Activated CD8-positive, alpha-beta memory T cell treated with anti-CD3 and anti-CD28 coated beads for 48 hours (primary cell): ENCODE data around the gene ARL6IP4.

Experiments
- DNase-seq, 3 experiments: peaks; one replicate each; pipeline ENCODE4 v3.0.0-alpha.2; 2020; ENCODE audit warnings: low read depth in 2 of 3, low spot score in 2 of 3

The ARL6IP4 gene

DNA sequence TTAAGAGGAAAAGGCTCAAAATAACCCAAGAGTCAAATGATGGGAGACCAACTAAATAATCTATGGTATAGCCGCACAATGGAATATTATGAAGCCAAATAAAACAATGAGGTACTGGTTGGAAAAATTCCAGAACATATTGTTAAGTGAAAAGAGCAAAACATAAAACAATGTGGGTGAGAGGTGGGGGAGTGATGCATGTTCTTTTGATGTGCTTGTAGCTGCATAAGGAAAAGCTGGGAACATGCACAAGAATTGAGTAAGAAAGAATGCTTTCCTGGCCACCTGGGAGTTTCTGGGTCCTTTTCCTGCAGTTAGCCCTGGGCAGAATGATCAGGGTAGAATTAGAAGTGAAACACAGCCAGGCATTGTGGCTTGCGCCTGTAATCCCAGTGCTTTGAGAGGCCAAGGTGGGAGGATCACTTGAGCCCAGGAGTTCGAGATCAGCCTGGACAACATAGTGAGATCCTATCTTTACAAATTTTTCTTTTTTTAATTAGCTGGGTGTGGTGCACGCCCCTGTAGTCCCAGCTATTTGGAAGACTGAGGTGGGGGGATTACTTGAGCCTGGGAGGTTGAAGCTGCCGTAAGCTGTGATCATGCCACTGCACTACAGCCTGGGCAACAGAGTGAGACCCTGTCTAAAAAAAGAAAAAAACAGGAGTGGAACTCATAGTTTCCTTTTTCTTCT is 22.1 kb upstream of the ARL6IP4 start:
- no peak for DNase-seq

DNA sequence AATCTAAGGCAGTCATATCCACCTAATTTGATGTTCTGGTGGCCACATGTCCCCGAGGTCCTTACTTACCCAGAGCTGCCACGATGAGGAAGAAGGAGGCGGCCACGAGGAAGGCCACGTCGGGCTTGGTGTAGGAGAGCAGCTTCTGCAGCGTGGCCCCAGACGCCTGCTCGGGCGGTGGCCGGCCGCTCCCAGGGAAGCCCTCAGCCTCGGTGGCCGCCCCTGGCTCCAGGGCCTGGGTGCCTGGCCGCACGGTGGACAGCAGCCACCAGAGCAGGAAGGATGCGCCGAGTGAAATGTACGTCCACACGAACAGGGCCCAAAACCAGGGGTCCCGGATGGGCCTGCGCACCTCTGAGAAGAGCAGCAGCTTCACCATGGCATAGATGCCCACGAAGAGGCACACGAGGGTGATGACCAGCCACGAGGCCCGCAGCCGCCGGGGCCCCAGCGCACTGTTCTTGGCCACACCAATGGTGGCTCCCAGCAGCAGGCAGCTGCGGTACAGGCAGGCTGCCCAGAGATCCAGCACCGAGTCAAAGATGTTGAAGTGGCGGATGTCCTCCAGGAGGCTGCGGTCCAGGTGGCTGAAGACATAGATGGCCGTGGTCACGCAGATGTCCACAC is 20.8 kb upstream of the ARL6IP4 start:
- DNase-seq, result no peak

DNA sequence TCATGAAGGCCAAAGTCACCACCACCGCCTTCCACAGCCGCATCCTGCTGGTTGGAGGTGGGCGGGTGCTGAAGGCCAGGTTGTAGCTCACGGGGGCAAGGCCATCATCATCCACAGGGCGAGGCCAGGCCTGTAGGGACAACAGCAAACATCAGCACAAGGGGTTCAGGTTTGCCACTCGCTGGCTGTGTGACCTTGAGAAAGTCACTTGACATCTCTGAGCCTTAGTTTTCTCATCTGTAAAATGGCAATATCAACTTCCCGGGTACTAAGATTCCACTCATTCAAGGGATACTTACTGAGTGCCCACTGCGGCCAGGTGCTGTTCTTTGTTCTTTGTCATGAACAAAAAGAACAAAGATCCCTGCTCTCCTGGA is 20.3 kb upstream of the ARL6IP4 start:
- DNase-seq, result no peak

DNA sequence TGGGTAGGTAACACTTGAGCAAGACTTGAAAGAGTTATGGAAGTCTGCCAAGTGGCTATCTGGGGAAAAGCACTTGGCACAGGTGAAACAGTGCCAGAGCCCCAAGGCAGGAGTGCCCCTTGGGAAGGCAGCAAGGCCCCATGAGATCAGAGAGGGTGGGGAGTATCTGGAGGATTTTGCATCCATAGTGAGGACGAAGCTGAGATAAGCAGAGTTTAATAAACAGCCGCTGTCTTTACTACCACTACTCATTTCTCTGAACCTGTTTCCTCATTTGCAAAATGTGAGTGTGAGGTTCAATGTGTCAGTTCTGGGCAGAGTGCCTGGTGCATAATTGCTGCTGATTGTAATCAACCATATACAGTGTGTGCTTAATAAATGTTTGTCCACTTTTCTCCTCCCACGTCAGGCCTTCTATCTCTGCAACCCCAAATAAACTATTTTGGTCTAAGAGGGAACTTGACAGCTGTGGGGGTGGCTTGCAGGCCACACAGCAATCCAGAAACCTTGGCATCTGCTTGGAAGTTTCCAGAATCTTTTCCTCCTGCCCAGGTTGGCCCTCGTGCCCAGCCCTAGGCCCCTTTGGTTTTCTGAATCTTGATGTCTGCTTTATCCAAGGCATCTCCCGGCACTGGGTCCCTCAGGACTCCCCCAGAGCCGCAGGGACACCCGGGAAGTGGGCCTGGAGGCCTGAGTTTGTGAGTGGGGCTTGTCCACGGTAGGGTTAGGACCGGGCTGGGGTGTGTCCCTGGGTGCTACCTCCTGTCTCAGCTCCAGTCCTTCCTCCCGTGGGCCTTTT is 18.8 kb upstream of the ARL6IP4 start:
- DNase-seq, result no peak

DNA sequence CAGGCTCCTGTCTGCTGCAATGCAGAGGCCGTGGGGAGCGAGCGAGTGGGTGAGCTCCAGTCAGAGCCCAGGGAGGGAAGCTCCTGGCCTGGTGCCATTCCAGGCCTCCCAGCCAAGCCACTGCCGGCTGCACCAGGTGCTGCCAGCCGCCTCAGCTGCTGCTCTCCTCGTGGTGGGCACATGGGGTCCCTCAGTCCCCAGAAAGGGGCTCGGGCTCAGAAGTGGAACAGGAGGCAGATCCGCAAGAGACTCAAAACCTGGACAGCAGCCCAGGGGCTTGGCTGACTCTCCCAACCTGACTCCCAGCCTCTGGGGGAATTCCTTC is 16.6 kb upstream of the ARL6IP4 start:
- DNase-seq, result no peak

- no peak for DNase-seq
These were observed 15.8 kb upstream of the ARL6IP4 start for GRCh38 chr12:122964439-122965257.

GRCh38 chr12:122965321-122965751 is 15.1 kb upstream of the ARL6IP4 start:
- DNase-seq, result no peak

GRCh38 chr12:122965851-122966742 is 14.4 kb upstream of the ARL6IP4 start, which contains the start of gene ABCB9:
ABCB9 (minus strand) TSS chr12:122966463; CDS start chr12:122960235, 6,228 bp downstream.
- peak; percentile 85 to 92 (median 91) for DNase-seq

DNA sequence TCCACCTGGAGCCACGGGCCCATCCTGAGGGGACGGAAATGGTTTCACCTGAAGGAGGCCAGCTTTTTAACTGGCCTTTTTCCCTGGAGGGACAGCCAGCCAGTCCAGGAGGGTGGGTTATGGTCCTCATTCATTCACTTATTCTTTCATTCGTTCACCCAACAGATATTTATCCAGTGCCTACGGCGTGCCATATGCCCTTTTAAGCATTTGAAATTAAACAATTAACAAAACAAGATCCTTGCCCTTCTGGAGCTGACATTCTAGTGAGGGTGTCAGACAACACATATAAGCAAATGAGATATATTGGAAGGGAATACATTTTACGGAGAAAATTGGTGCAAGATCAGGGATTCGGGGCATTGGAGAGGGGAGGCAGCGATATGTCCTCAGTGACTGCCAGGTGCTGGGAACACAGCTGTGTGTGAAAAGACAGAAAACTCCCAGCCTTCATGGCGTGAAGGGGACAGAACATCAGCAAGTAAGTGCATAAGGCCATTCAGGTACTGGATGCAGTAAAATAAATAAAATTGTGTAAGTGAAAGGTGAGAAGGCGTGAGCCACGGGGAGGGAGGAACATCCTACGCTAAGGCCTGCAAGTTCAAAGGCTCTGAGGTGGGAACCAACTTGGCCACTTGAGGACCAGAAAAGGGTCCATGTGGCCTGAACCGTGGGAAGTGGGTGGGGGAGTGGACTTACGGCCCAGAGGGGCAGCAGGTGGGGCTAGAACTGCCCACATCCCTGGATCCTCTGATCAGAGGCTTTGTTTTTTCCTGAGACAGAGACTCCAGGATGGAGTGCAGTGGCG is 13.5 kb upstream of the ARL6IP4 start:
- no peak for DNase-seq

DNA sequence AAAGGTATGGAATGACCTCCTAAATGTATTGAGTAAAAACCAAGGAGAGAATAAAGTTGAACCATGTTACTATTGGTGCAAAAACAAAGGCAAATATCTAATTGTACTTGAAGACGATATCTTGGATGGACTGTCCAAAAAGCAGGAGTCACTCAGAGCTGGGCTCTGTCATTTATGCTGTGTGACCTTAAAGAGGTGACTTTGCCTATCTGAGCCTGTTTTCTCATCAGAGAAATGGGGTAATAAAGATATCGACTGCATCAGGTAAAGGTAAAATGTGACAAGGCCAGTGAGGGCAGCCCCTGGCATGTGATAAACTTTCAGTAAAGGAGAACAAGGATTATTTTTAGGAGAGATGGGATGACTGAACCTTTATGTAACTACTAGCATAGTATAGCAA is 12.4 kb upstream of the ARL6IP4 start:
- DNase-seq, result no peak

DNA sequence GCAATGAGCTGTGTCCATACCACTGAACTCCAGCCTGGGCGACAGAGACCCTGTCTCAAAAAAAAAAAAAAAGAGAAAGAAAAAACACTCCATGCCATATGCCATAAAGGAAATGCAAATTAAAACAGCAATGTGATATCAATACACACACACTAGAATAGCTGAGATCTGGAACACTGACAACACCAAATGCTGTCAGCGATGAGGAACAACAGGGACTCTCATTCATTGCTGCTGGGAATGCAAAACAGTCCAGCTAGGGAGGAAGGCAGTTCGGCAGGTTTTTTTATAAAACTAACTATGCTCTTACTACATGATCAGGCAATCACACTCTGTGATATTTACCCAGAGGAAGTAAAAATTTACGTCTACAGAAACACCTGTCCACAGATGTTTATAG is 10.8 kb upstream of the ARL6IP4 start:
- no peak for DNase-seq

DNA sequence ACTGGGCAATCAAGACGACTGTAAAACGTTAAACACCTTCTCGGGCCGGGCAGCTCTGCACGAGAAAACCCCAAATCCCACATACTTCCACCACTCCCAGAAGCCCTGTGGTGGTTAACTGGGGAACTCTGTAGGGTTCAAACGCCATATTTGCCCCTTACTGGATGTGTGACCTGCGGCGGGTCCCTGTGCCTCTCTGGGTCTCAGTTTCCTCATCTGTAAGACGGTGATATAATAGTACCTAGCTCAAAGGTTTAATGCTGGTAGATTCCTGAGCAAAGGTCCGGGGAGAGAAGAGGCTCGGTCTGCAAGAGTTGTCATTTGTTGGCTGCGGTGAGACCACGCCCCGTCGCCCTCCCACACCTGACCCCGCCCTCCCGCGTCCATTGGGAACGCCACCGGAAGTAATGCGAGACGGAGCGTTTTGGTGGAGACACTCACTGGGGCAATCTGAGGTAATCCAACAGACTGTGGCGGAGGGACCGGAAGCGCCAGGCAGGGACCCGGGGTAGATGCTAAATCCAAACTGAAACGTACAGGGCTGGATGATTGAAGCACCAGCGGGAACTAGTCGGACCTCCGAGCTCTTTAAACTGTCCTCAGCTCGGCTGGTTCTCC is 6.1 kb upstream of the ARL6IP4 start:
- DNase-seq, result peak; percentile 97 to 99 (median 98)

- peak; percentile 78 to 82 (median 79) for DNase-seq
These were observed 5.3 kb upstream of the ARL6IP4 start, which contains the start of gene OGFOD2 for GRCh38 chr12:122974892-122975789. OGFOD2 (plus strand) TSS chr12:122975244; CDS start chr12:122975252, 8 bp downstream.

GRCh38 chr12:122975790-122976647 is 4.5 kb upstream of the ARL6IP4 start:
- DNase-seq, result no peak

DNA sequence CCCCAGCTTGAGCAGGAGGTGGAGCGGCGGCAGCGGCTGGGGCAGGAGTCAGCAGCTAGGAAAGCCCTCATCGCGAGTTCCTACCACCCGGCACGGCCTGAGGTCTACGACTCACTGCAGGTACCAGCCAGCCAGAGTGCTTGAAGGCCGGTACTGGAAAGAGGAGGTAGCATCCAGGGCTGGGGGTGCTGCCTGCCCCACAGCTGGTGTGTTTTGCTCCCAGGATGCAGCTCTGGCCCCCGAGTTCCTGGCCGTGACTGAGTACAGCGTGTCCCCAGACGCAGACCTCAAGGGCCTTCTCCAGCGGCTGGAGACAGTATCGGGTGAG is 3.9 kb upstream of the ARL6IP4 start:
- DNase-seq, result no peak

DNA sequence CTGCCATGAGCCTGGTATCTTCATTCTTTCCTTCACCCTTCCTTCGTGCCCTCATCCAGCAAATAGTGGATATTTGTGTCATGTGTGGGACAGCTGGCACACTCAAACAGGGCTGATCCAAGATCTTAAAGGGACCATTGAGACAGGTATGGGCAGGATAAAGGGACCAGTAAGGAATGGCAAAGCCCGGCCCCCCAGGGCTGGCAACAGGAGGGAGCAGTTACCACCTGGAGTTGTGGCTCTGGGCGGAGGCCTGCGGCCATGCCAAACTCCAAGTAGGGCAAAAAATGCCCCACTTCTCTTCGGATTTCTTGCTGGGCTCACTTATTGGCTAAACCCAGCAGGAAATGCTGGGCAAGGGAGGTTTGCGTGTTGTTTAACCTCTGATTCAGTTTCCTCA is 3.3 kb upstream of the ARL6IP4 start:
- DNase-seq, result no peak
